HepG2 (cell line): Measurements from ENCODE around the gene TRIO. TPM values are rescaled to one million over a fixed set of nuclear protein-coding genes. Genes with fewer than 3 reads are reported as not detected.

Experiments
- ATAC-seq: fragments of 200-7000 bp; cut with Tn5 transposase; 3 replicates; pipeline ENCODE4 v1.9.1; 2020; ENCODE audit warnings: mild to moderate bottlenecking, moderate library complexity
- BruUV-seq: library from RNA; stranded (reverse); fragments of 400-500 nt; replicated peaks from 2 replicates; lab custom pipeline; 2021; lab: Mats Ljungman, UMichigan
- CTCF ChIA-PET: fragments of 300-600 bp; formaldehyde crosslinking; extraction: SDS; loops from one replicate; lab custom pipeline; 2021; ENCODE audit warnings: low total read pairs, inconsistent platforms, low intra/inter-chr PET ratio; lab: Yijun Ruan, JAX
- POLR2A ChIA-PET: fragments of 350-600 bp; sonication (Branson Sonifier 250); formaldehyde crosslinking; loops from one replicate; lab custom pipeline; 2020; ENCODE audit warnings: antibody characterized with exemption, inconsistent platforms; lab: Yijun Ruan, JAX
- DNase-seq: peaks from one replicate; pipeline ENCODE4 v3.0.0-alpha.2; 2015; ENCODE audit warnings: low spot score
- FAIRE-seq: peaks from 3 replicates; lab custom pipeline; 2011; peaks lifted over from hg19 to GRCh38; lab: Jason Lieb, UNC
- H2AFZ ChIP-seq: one replicate; pipeline ENCODE4 v1.6.1; 2011; ENCODE audit warnings: low read length, inconsistent platforms
- H3K27ac ChIP-seq: fragments of 300-600 bp; 3 replicates; pipeline ENCODE4 v1.8.0; 2011; ENCODE audit warnings: mixed run types, mild to moderate bottlenecking, mixed read lengths, low read length, inconsistent platforms; ENCODE audit not compliant: insufficient read depth; ENCODE audit errors: extremely low read length
- H3K27me3 ChIP-seq, 2 experiments: fragments of 200-600 bp in 1 of 2; 2 replicates in 1 of 2; 3 replicates in 1 of 2; pipeline versions ENCODE4 v1.6.0 to v1.8.0; 2011; ENCODE audit warnings: low read length in 2 of 2, mild to moderate bottlenecking in 2 of 2, moderate library complexity in 2 of 2, inconsistent platforms in 1 of 2; ENCODE audit not compliant: insufficient read depth in 2 of 2, control insufficient read depth in 1 of 2
- H3K36me3 ChIP-seq, 2 experiments: fragments of 200-600 bp in 1 of 2; replicated peaks in 1 of 2; 2 replicates in 1 of 2; 3 replicates in 1 of 2; pipeline versions ENCODE4 v1.5.1 to v1.8.0; 2011; ENCODE audit warnings: low read length in 2 of 2, inconsistent platforms in 1 of 2; ENCODE audit not compliant: insufficient read depth in 2 of 2, control insufficient read depth in 1 of 2
- H3K4me1 ChIP-seq: 2 replicates; pipeline ENCODE4 v1.5.1; 2012; ENCODE audit warnings: low read length, inconsistent platforms; ENCODE audit not compliant: insufficient read depth
- H3K4me2 ChIP-seq: 2 replicates; pipeline ENCODE4 v1.6.0; 2011; ENCODE audit warnings: low read depth, low read length, inconsistent platforms
- H3K4me3 ChIP-seq, 3 experiments: fragments of 200-600 bp in 1 of 3; sonication (generic), shearing (Covaris generic) in 1 of 3; replicated peaks in 1 of 3; 2 replicates each; pipeline ENCODE4 v1.5.1; 2011 to 2016; ENCODE audit warnings: low read length in 3 of 3, inconsistent platforms in 2 of 3, low read depth in 2 of 3, mild to moderate bottlenecking in 2 of 3, control low read depth in 1 of 3, mixed read lengths in 1 of 3; ENCODE audit not compliant: insufficient read depth in 1 of 3
- H3K79me2 ChIP-seq: one replicate; pipeline ENCODE4 v1.6.1; 2011; ENCODE audit warnings: low read length, inconsistent platforms; ENCODE audit not compliant: insufficient read depth
- H3K9ac ChIP-seq: 2 replicates; pipeline ENCODE4 v1.6.0; 2011; ENCODE audit warnings: mild to moderate bottlenecking, low read depth, low read length, inconsistent platforms; ENCODE audit not compliant: insufficient read depth
- H3K9me3 ChIP-seq: 2 replicates; pipeline ENCODE4 v1.5.1; 2012; ENCODE audit warnings: mild to moderate bottlenecking, low read length
- H4K20me1 ChIP-seq: 2 replicates; pipeline ENCODE4 v1.6.0; 2011; ENCODE audit warnings: inconsistent platforms, mild to moderate bottlenecking, low read length, moderate library complexity; ENCODE audit not compliant: insufficient read depth
- ATF3 ChIP-seq: sonication (generic); formaldehyde crosslinking; IDR thresholded peaks from 2 replicates; pipeline ENCODE4 v1.4.0; 2020; ENCODE audit warnings: missing genetic modification reagents
- FOXA1 ChIP-seq, 2 experiments: fragments of 450-650 bp in 1 of 2; sonication (generic) in 1 of 2; formaldehyde crosslinking in 1 of 2; IDR thresholded peaks; 2 replicates each; pipeline versions ENCODE4 v1.4.0 to v1.6.1; 2016 to 2020; ENCODE audit warnings: missing genetic modification reagents in 1 of 2
- KDM6A ChIP-seq: IDR thresholded peaks from 2 replicates; pipeline ENCODE4 v1.6.1; 2016; ENCODE audit warnings: low read depth
- MAX ChIP-seq: IDR thresholded peaks from 2 replicates; pipeline ENCODE4 v1.6.1; 2012; ENCODE audit warnings: inconsistent platforms
- NFKB2 ChIP-seq: sonication (generic); formaldehyde crosslinking; IDR thresholded peaks from 2 replicates; pipeline ENCODE4 v1.4.0; 2020; ENCODE audit warnings: missing genetic modification reagents, borderline replicate concordance
- POGK ChIP-seq: sonication (generic); formaldehyde crosslinking; conservative IDR thresholded peaks from 2 replicates; pipeline ENCODE4 v1.8.0; 2022; ENCODE audit warnings: mild to moderate bottlenecking, moderate library complexity, missing genetic modification reagents
- ZEB1 ChIP-seq: IDR thresholded peaks from 2 replicates; pipeline ENCODE4 v1.6.1; 2012; ENCODE audit warnings: mild to moderate bottlenecking, low read depth, inconsistent platforms; ENCODE audit not compliant: insufficient replicate concordance
- ZNF292 ChIP-seq: sonication (generic); formaldehyde crosslinking; IDR thresholded peaks from 2 replicates; pipeline ENCODE4 v1.8.1; 2022; ENCODE audit warnings: mild to moderate bottlenecking, low read depth, missing genetic modification reagents, borderline replicate concordance
- ZNF747 ChIP-seq: sonication (generic); formaldehyde crosslinking; IDR thresholded peaks from 2 replicates; pipeline ENCODE4 v1.8.1; 2023; ENCODE audit warnings: missing genetic modification reagents, mild to moderate bottlenecking, borderline replicate concordance
- WGBS: methylation state at CpG from one replicate; pipeline ENCODE4 v1.1.6; 2017; ENCODE audit warnings: low lambda C conversion rate; 5-methylcytosine and 5-hydroxymethylcytosine counted together
- in situ Hi-C: cut with HindIII; loops from 2 replicates; pipeline ENCODE4 v1.10.0; 2017; ENCODE audit warnings: low pct_unique_long_range_greater_than_20kb; ENCODE audit not compliant: extremely low pct_ligation_motif_present
- intact Hi-C: fragments of 100-400 bp; cut with micrococcal nuclease; formaldehyde crosslinking; loops from one replicate; pipeline ENCODE4 v1.10.0; 2022; ENCODE audit not compliant: unreplicated experiment
- polyA plus RNA-seq, 8 experiments: library from polyadenylated mRNA; depleted of rRNA in 3 of 8; stranded (reverse) in 7 of 8; unstranded in 1 of 8; fragments of >200 nt; fragmentation: Illumina TruSeq in 4 of 8; extraction: Trizol in 4 of 8; gene quantifications; 2 replicates each; pipeline versions ENCODE4 v1.2.1 to v1.2.3, GENCODE V29; 2011 to 2016; ENCODE audit warnings: low read depth in 4 of 8, missing spikeins in 1 of 8, mixed read lengths in 1 of 8; ENCODE audit not compliant: insufficient read depth in 1 of 8
- total RNA-seq, 5 experiments: library from RNA; depleted of rRNA; stranded (reverse); fragments of >200 nt; fragmentation: Illumina TruSeq; extraction: Trizol; gene quantifications; 2 replicates each; pipeline ENCODE4 v1.2.3, GENCODE V29; 2016; ENCODE audit warnings: low read depth in 1 of 5
- TF ChIP-seq, protein P1 (sequence below): sonication (generic); formaldehyde crosslinking; IDR thresholded peaks from 2 replicates; pipeline ENCODE4 v1.5.0; 2020; ENCODE audit warnings: mild to moderate bottlenecking, missing genetic modification reagents, borderline replicate concordance

The TRIO gene
- total and polyA plus RNA-seq, 2 of the 13 experiments (the other 11 are each of a cell fraction or from before 2014, with no cell fraction given) = 45.2 to 45.9 TPM

DNA sequence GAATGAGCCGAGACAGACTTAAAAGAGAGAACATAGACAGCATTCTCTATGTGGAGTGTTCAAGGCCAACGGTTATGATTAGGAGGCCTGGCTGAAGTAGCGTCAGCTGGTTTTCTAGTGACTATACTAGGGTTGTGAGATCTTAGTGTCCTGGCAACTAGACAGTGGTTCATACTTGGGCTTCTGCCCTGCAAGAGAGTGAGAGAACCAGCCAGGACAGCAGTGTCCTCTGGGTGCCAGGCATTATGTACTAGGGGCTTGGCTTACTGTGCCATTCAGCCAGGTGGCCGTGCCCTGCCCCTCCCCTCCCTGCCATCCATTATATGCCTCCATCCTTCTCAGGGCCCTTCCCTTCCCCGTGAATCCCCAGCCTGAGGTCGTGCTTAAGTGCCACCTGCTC, 56.8 kb downstream of the TRIO start:
- ATAC-seq (no peak; the same call in 1 of the 3 replicates), DNase-seq (no peak), FAIRE-seq (no peak)
- ChIA-PET CTCF (no interaction called here), POLR2A (no interaction called here)
- no TSS peak for BruUV-seq
- no peaks in the 10 kb centered on the region for H3K27me3 ChIP-seq
- H3K4me2 ChIP-seq = no peak overlapping the region
- no peak overlapping the region for H3K27ac ChIP-seq
- no peak overlapping the region for H3K4me3 ChIP-seq
- intact Hi-C loops = no loop called here
- no peaks in the 10 kb centered on the region; the same call in 1 of the 2 replicates for H4K20me1 ChIP-seq
- no peak overlapping the region for H3K9ac ChIP-seq
- H3K36me3 ChIP-seq = no peaks in the 10 kb centered on the region
- H3K9me3 ChIP-seq = no peaks in the 10 kb centered on the region
- WGBS = 83% methylated on average over 6 of the region's 6 CpGs
- no peak overlapping the region for H2AFZ ChIP-seq
- peaks cover 39% of the 10 kb centered on the region for H3K4me1 ChIP-seq
- TF ChIP-seq POGK (CRISPR knock-in tag) = no peak
- in situ Hi-C loops = no loop called here
- H3K79me2 ChIP-seq = peaks cover 88% of the 10 kb centered on the region

GRCh38 chr5:14200312-14200990, 57.3 kb downstream of the TRIO start:
- Histone ChIP-seq H3K4me3 (no peak overlapping the region), H3K27ac (no peak overlapping the region), H2AFZ (no peak overlapping the region), H3K36me3 (no peaks in the 10 kb centered on the region), H3K4me2 (no peak overlapping the region), H3K4me1 (peaks cover 40% of the 10 kb centered on the region), H3K79me2 (peaks cover 88% of the 10 kb centered on the region), H3K27me3 (no peaks in the 10 kb centered on the region), H4K20me1 (no peaks in the 10 kb centered on the region; the same call in 1 of the 2 replicates), H3K9ac (no peak overlapping the region), H3K9me3 (no peaks in the 10 kb centered on the region)
- intact Hi-C loops = no loop called here
- BruUV-seq = no TSS peak
- WGBS = 97% methylated on average over 11 of the region's 11 CpGs
- in situ Hi-C loops = no loop called here
- CTCF ChIA-PET = no interaction called here
- DNase-seq (no peak), ATAC-seq (no peak), FAIRE-seq (no peak)
- POLR2A ChIA-PET = no interaction called here
- no peak for TF ChIP-seq FOXA1 (IDR thresholded peaks at IDR 0.05)
- TF ChIP-seq FOXA1 (CRISPR knock-in tag; IDR thresholded peaks at IDR 0.05) = no peak
- TF ChIP-seq, protein P1, sequence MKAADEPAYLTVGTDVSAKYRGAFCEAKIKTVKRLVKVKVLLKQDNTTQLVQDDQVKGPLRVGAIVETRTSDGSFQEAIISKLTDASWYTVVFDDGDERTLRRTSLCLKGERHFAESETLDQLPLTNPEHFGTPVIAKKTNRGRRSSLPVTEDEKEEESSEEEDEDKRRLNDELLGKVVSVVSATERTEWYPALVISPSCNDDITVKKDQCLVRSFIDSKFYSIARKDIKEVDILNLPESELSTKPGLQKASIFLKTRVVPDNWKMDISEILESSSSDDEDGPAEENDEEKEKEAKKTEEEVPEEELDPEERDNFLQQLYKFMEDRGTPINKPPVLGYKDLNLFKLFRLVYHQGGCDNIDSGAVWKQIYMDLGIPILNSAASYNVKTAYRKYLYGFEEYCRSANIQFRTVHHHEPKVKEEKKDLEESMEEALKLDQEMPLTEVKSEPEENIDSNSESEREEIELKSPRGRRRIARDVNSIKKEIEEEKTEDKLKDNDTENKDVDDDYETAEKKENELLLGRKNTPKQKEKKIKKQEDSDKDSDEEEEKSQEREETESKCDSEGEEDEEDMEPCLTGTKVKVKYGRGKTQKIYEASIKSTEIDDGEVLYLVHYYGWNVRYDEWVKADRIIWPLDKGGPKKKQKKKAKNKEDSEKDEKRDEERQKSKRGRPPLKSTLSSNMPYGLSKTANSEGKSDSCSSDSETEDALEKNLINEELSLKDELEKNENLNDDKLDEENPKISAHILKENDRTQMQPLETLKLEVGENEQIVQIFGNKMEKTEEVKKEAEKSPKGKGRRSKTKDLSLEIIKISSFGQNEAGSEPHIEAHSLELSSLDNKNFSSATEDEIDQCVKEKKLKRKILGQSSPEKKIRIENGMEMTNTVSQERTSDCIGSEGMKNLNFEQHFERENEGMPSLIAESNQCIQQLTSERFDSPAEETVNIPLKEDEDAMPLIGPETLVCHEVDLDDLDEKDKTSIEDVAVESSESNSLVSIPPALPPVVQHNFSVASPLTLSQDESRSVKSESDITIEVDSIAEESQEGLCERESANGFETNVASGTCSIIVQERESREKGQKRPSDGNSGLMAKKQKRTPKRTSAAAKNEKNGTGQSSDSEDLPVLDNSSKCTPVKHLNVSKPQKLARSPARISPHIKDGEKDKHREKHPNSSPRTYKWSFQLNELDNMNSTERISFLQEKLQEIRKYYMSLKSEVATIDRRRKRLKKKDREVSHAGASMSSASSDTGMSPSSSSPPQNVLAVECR = no peak
- no peak for TF ChIP-seq NFKB2
- no peak for TF ChIP-seq ATF3
- no peak for TF ChIP-seq MAX
- TF ChIP-seq ZNF292 = no peak
- no peak for TF ChIP-seq ZEB1
- no peak for TF ChIP-seq ZNF747 (CRISPR knock-in tag)
- no peak for TF ChIP-seq KDM6A
